Gastroesophageal sphincter (tissue), 4 donors: Measurements from ENCODE around the gene PLEKHM1. TPM values are rescaled to one million over a fixed set of nuclear protein-coding genes. Genes with fewer than 3 reads are reported as not detected.

Source experiments
- ATAC-seq: fragments of 150-250 bp; one replicate; pipeline ENCODE4 v1.9.1; 2016; ENCODE audit warnings: mild to moderate bottlenecking, moderate library complexity
- H3K27ac ChIP-seq, 4 donors: fragments of 200-600 bp; sonication (generic) in 3 of 4; 1 replicate in 3 of 4; 2 replicates in 1 of 4; pipeline ENCODE4 v1.5.1; 2016 to 2019
- H3K27me3 ChIP-seq: fragments of 200-600 bp; sonication (generic); one replicate; pipeline ENCODE4 v1.5.1; 2019
- H3K36me3 ChIP-seq, 2 donors: fragments of 200-600 bp; sonication (generic); one replicate each; pipeline ENCODE4 v1.5.1; 2019; ENCODE audit warnings: control low read depth in 1 of 2
- H3K4me1 ChIP-seq, 3 donors: fragments of 200-600 bp; sonication (generic); 1 replicate in 2 of 3; 2 replicates in 1 of 3; pipeline ENCODE4 v1.5.1; 2016 to 2019; ENCODE audit warnings: control low read depth in 2 of 3
- H3K4me3 ChIP-seq, 2 donors: fragments of 200-600 bp; sonication (generic); one replicate each; pipeline ENCODE4 v1.5.1; 2019; ENCODE audit warnings: mild to moderate bottlenecking in 1 of 2, moderate library complexity in 1 of 2
- H3K9me3 ChIP-seq, 3 donors: fragments of 200-600 bp; sonication (generic); one replicate each; pipeline ENCODE4 v1.5.1; 2017 to 2019; ENCODE audit warnings: control low read depth in 2 of 3
- CTCF ChIP-seq, 4 experiments: fragments of 200-600 bp in 2 of 4; fragments of 450-650 bp in 2 of 4; sonication (generic) in 1 of 4; IDR thresholded peaks; one replicate each; pipeline ENCODE4 v1.5.1; 2017 to 2019; ENCODE audit warnings: antibody characterized with exemption in 4 of 4, mild to moderate bottlenecking in 2 of 4, moderate library complexity in 2 of 4
- EP300 ChIP-seq: sonication (generic); formaldehyde crosslinking; IDR thresholded peaks from one replicate; pipeline ENCODE4 v1.6.1; 2017; ENCODE audit warnings: antibody characterized with exemption, mild to moderate bottlenecking
- POLR2A ChIP-seq, 2 donors: fragments of 450-650 bp; IDR thresholded peaks; one replicate each; pipeline ENCODE4 v1.6.1; 2017; ENCODE audit warnings: antibody characterized with exemption in 2 of 2, mild to moderate bottlenecking in 2 of 2, moderate library complexity in 1 of 2
- POLR2AphosphoS5 ChIP-seq: sonication (generic); formaldehyde crosslinking; IDR thresholded peaks from one replicate; pipeline ENCODE4 v1.6.1; 2017; ENCODE audit warnings: antibody characterized with exemption
- WGBS, 2 donors: methylation state at CpG; one replicate each; pipeline ENCODE4 v1.1.5; 2018; ENCODE audit warnings: low coverage in 1 of 2; 5-methylcytosine and 5-hydroxymethylcytosine counted together
- total RNA-seq, 4 donors: library from RNA; depleted of rRNA; stranded (reverse); fragments of >200 nt; gene quantifications; one replicate each; pipeline ENCODE4 v1.1.0, GENCODE V29; 2016

Gene PLEKHM1
- total RNA-seq, 4 donors from 2014 or later = 17.8 to 36.5 (median 29.2) TPM

- ATAC-seq = no peak
- no peak overlapping the region for H3K4me3 ChIP-seq
- H3K36me3 ChIP-seq = peaks cover 0 to 69% of the 10 kb centered on the region in 2 donors
- WGBS, 2 donors = 80 to 100% methylated on average over 2 to 3 of the region's 10 CpGs
- peaks cover 28% of the 10 kb centered on the region for H3K27me3 ChIP-seq
- TF ChIP-seq POLR2A (IDR thresholded peaks at IDR 0.05) = no peak
- H3K9me3 ChIP-seq = no peaks in the 10 kb centered on the region
- peaks cover 0 to 30% (median 18%) of the 10 kb centered on the region in 3 donors for H3K4me1 ChIP-seq
- H3K27ac ChIP-seq = no peak overlapping the region
Observed at GRCh38 chr17:45436161-45436560, 54.4 kb downstream of the PLEKHM1 start.

GRCh38 chr17:45435481-45435880 lies 55.0 kb downstream of the PLEKHM1 start:
- TF ChIP-seq POLR2AphosphoS5 = no peak
- TF ChIP-seq POLR2A (IDR thresholded peaks at IDR 0.05) = no peak
- no peak for TF ChIP-seq CTCF (IDR thresholded peaks at IDR 0.05)
- TF ChIP-seq EP300 = no peak
- Histone ChIP-seq H3K27me3 (peaks cover 35% of the 10 kb centered on the region), H3K4me1 (peaks cover 0 to 35% (median 25%) of the 10 kb centered on the region in 3 donors), H3K9me3 (no peaks in the 10 kb centered on the region), H3K36me3 (peaks cover 0 to 69% of the 10 kb centered on the region in 2 donors), H3K4me3 (no peak overlapping the region), H3K27ac (no peak overlapping the region)
- WGBS, 2 donors = 67% methylated on average over 2 of the region's 5 CpGs; no CpG with 5 or more reads in 1 of the 2 donors
- ATAC-seq = no peak

GRCh38 chr17:45433159-45433535 lies 57.4 kb downstream of the PLEKHM1 start:
- no peak for TF ChIP-seq POLR2AphosphoS5
- no peak for TF ChIP-seq POLR2A (IDR thresholded peaks at IDR 0.05)
- no peaks in the 10 kb centered on the region for H3K9me3 ChIP-seq
- no CpG with 5 or more reads among the region's 4 CpGs for WGBS, 2 donors
- no peak for ATAC-seq
- H3K4me1 ChIP-seq = peaks cover 0 to 54% (median 43%) of the 10 kb centered on the region in 3 donors
- peak overlapping the region in 1 of 2 donors; percentile 53 for H3K4me3 ChIP-seq
- H3K27ac ChIP-seq = peak overlapping the region in 3 of 4 donors; percentile 60 to 78 (median 60)
- peaks cover 0 to 47% of the 10 kb centered on the region in 2 donors for H3K36me3 ChIP-seq
- H3K27me3 ChIP-seq = peaks cover 58% of the 10 kb centered on the region

- Histone ChIP-seq H3K27ac (peak within 1 kb of the TSS in 3 of 4 donors; percentile 60 to 78 (median 60)), H3K36me3 (peaks cover 0 to 41% of the 10 kb centered on the region in 2 donors), H3K27me3 (peaks cover 64% of the 10 kb centered on the region), H3K4me3 (peak within 1 kb of the TSS; percentile 13 to 53), H3K9me3 (no peaks in the 10 kb centered on the region), H3K4me1 (peaks cover 0 to 59% (median 43%) of the 10 kb centered on the region in 3 donors)
- no peak for ATAC-seq
- 19% methylated on average over 5 of the region's 66 CpGs; no CpG with 5 or more reads in 1 of the 2 donors for WGBS, 2 donors
- TF ChIP-seq POLR2AphosphoS5 (no peak), CTCF (IDR thresholded peaks at IDR 0.05) (no peak), EP300 (no peak), POLR2A (IDR thresholded peaks at IDR 0.05) (no peak)
Observed at GRCh38 chr17:45432405-45433158, 57.9 kb downstream of the PLEKHM1 start, which contains the start of gene ARHGAP27. ARHGAP27 (minus strand) TSS chr17:45432870; CDS start chr17:45430279, 2,591 bp downstream.

- ATAC-seq = peak; percentile 39
- peak overlapping the region in 3 of 4 donors; percentile 60 to 78 (median 60) for H3K27ac ChIP-seq
Observed at GRCh38 chr17:45431531-45432404, 58.8 kb downstream of the PLEKHM1 start.

More at GRCh38 chr17:45431531-45432404, 58.8 kb downstream of the PLEKHM1 start:
- WGBS, 2 donors = 4% methylated on average over 5 of the region's 64 CpGs; no CpG with 5 or more reads in 1 of the 2 donors
- TF ChIP-seq POLR2A (IDR thresholded peaks at IDR 0.05) = no peak
- no peak for TF ChIP-seq POLR2AphosphoS5
- no peak for TF ChIP-seq EP300
- TF ChIP-seq CTCF (IDR thresholded peaks at IDR 0.05) = no peak
- H3K9me3 ChIP-seq = no peaks in the 10 kb centered on the region
- peak overlapping the region; percentile 13 to 53 for H3K4me3 ChIP-seq
- peaks cover 0 to 33% of the 10 kb centered on the region in 2 donors for H3K36me3 ChIP-seq
- H3K27me3 ChIP-seq = peaks cover 72% of the 10 kb centered on the region
- H3K4me1 ChIP-seq = peaks cover 0 to 60% (median 43%) of the 10 kb centered on the region in 3 donors
